ENCODE results near the gene MYO18B.

Gene MYO18B, protein sequence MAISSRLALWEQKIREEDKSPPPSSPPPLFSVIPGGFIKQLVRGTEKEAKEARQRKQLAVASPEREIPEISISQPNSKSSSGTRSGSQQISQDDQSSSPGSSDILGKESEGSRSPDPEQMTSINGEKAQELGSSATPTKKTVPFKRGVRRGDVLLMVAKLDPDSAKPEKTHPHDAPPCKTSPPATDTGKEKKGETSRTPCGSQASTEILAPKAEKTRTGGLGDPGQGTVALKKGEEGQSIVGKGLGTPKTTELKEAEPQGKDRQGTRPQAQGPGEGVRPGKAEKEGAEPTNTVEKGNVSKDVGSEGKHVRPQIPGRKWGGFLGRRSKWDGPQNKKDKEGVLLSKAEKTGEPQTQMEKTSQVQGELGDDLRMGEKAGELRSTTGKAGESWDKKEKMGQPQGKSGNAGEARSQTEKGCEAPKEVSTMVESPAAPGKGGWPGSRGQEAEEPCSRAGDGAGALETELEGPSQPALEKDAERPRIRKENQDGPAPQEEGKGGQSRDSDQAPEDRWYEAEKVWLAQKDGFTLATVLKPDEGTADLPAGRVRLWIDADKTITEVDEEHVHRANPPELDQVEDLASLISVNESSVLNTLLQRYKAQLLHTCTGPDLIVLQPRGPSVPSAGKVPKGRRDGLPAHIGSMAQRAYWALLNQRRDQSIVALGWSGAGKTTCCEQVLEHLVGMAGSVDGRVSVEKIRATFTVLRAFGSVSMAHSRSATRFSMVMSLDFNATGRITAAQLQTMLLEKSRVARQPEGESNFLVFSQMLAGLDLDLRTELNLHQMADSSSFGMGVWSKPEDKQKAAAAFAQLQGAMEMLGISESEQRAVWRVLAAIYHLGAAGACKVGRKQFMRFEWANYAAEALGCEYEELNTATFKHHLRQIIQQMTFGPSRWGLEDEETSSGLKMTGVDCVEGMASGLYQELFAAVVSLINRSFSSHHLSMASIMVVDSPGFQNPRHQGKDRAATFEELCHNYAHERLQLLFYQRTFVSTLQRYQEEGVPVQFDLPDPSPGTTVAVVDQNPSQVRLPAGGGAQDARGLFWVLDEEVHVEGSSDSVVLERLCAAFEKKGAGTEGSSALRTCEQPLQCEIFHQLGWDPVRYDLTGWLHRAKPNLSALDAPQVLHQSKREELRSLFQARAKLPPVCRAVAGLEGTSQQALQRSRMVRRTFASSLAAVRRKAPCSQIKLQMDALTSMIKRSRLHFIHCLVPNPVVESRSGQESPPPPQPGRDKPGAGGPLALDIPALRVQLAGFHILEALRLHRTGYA (N-terminal part only)
- long read RNA-seq, partial matches to known transcripts = 0 of 1 reads
- long read RNA-seq, other reads (novel, unspliced or antisense) = 1 of 1 reads

GRCh38 chr22:25741692-25742626 is at the start of gene MYO18B:
Gene MYO18B, plus strand, starts transcription at chr22:25742188. Its CDS starts 18,905 bp downstream, at chr22:25761093.
- DNase-seq (ENCODE audit: low read depth in 1 of 2, low spot score in 1 of 2) = no peak
- no peak for TF ChIP-seq GABPA (IDR thresholded peaks at IDR 0.05; ENCODE audit: low read depth)
- Histone ChIP-seq H3K4me3 (replicated peaks; ENCODE audit: insufficient read depth, low read length) (no peak within 1 kb of the TSS), H3K27ac (replicated peaks) (no peak within 1 kb of the TSS), H3K27me3 (ENCODE audit: insufficient read depth, poor library complexity, severe bottlenecking) (no peaks in the 10 kb centered on the region)

DNA sequence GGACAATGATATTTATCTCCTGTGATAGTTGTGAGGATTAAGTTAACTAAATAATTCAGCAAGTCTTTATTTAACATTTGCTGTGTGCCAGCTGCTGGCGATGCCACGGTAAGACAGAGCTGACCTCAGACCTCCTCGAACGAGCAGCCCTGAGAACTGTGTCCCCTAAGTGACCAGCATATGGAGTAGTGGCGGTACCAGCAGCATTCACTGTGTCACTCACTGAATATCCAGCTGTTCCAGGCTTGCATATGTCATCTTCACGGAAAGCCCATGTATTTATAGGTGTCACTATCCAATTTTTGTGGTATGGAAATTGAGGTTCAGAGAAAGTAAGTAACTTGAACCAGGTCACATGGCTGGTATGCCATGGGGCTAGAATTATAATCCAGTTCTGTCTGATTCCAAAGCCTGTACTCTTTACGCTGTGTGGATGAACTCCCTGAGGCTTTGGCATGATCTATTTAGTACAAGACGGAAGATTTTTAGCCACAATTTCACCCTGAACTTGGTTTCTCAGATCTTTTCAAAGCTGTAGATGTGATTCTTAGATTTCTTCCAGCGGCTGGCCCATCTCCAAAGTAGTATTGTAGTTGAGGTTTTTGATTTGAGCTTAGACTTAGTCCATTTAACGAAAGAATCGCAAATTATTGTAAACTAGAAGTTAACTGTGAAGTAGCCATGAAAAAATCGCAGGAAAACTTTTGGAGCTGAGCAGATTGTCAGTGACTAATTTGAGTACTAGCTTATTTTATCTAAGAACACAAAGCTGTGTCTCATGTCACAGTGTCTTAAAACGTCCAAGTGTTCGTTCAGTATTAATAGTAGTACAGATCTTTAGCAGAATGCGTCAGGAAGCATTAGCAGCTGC is 49.4 kb upstream of the MYO18B start:
- DNase-seq (ENCODE audit: low read depth in 1 of 2, low spot score in 1 of 2) = no peak
- no peak overlapping the region for H3K27ac ChIP-seq (replicated peaks)
- TF ChIP-seq, protein P1, sequence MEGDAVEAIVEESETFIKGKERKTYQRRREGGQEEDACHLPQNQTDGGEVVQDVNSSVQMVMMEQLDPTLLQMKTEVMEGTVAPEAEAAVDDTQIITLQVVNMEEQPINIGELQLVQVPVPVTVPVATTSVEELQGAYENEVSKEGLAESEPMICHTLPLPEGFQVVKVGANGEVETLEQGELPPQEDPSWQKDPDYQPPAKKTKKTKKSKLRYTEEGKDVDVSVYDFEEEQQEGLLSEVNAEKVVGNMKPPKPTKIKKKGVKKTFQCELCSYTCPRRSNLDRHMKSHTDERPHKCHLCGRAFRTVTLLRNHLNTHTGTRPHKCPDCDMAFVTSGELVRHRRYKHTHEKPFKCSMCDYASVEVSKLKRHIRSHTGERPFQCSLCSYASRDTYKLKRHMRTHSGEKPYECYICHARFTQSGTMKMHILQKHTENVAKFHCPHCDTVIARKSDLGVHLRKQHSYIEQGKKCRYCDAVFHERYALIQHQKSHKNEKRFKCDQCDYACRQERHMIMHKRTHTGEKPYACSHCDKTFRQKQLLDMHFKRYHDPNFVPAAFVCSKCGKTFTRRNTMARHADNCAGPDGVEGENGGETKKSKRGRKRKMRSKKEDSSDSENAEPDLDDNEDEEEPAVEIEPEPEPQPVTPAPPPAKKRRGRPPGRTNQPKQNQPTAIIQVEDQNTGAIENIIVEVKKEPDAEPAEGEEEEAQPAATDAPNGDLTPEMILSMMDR (IDR thresholded peaks at IDR 0.05; ENCODE audit: insufficient read depth, low read length) = no peak
- TF ChIP-seq POLR2AphosphoS5 (IDR thresholded peaks at IDR 0.05; ENCODE audit: low read depth) = no peak
- TF ChIP-seq SPI1 (IDR thresholded peaks at IDR 0.05; ENCODE audit: borderline replicate concordance, low read depth) = no peak
- TF ChIP-seq, protein P2, sequence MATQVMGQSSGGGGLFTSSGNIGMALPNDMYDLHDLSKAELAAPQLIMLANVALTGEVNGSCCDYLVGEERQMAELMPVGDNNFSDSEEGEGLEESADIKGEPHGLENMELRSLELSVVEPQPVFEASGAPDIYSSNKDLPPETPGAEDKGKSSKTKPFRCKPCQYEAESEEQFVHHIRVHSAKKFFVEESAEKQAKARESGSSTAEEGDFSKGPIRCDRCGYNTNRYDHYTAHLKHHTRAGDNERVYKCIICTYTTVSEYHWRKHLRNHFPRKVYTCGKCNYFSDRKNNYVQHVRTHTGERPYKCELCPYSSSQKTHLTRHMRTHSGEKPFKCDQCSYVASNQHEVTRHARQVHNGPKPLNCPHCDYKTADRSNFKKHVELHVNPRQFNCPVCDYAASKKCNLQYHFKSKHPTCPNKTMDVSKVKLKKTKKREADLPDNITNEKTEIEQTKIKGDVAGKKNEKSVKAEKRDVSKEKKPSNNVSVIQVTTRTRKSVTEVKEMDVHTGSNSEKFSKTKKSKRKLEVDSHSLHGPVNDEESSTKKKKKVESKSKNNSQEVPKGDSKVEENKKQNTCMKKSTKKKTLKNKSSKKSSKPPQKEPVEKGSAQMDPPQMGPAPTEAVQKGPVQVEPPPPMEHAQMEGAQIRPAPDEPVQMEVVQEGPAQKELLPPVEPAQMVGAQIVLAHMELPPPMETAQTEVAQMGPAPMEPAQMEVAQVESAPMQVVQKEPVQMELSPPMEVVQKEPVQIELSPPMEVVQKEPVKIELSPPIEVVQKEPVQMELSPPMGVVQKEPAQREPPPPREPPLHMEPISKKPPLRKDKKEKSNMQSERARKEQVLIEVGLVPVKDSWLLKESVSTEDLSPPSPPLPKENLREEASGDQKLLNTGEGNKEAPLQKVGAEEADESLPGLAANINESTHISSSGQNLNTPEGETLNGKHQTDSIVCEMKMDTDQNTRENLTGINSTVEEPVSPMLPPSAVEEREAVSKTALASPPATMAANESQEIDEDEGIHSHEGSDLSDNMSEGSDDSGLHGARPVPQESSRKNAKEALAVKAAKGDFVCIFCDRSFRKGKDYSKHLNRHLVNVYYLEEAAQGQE (IDR thresholded peaks at IDR 0.05; ENCODE audit: insufficient replicate concordance, low read depth) = no peak
- no peak for TF ChIP-seq GABPA (IDR thresholded peaks at IDR 0.05; ENCODE audit: low read depth)
- H3K27me3 ChIP-seq (ENCODE audit: insufficient read depth, poor library complexity, severe bottlenecking) = no peaks in the 10 kb centered on the region
- no peak overlapping the region for H3K4me3 ChIP-seq (replicated peaks; ENCODE audit: insufficient read depth, low read length)

GRCh38 chr22:25693268-25693565 is 48.8 kb upstream of the MYO18B start:
- no peak for DNase-seq (ENCODE audit: low read depth in 1 of 2, low spot score in 1 of 2)
- Histone ChIP-seq H3K27me3 (ENCODE audit: insufficient read depth, poor library complexity, severe bottlenecking) (no peaks in the 10 kb centered on the region), H3K27ac (replicated peaks) (no peak overlapping the region), H3K4me3 (replicated peaks; ENCODE audit: insufficient read depth, low read length) (no peak overlapping the region)
- TF ChIP-seq GABPA (IDR thresholded peaks at IDR 0.05; ENCODE audit: low read depth) (no peak), POLR2AphosphoS5 (IDR thresholded peaks at IDR 0.05; ENCODE audit: low read depth) (no peak), SPI1 (IDR thresholded peaks at IDR 0.05; ENCODE audit: borderline replicate concordance, low read depth) (no peak)
- TF ChIP-seq, protein P1 (IDR thresholded peaks at IDR 0.05; ENCODE audit: insufficient read depth, low read length) = no peak
- TF ChIP-seq, protein P2 (IDR thresholded peaks at IDR 0.05; ENCODE audit: insufficient replicate concordance, low read depth) = no peak
